GM19372 (cell line): Measurements from ENCODE around the gene ZNF628.
"Not testable (repeated sequence)": the region's sequence is repeated elsewhere in the genome, so short reads cannot be mapped to it uniquely, and the experiment has no call there.

Experiments
- ATAC-seq: cut with Tn5 transposase; IDR thresholded peaks from one replicate; pipeline ENCODE4 v1.9.1; 2021; ENCODE audit warnings: mild to moderate bottlenecking, low read depth, moderate library complexity; ENCODE audit not compliant: unreplicated experiment

Gene ZNF628

GRCh38 chr19:55476100-55476775 lies at the start of gene ZNF628:
Gene ZNF628 (plus strand): TSS chr19:55476617. CDS start chr19:55479911, 3,294 bp downstream.
- ATAC-seq: peak; percentile 88

- ATAC-seq: no peak
Observed at GRCh38 chr19:55431183-55431582, 45.2 kb upstream of the ZNF628 start.

DNA sequence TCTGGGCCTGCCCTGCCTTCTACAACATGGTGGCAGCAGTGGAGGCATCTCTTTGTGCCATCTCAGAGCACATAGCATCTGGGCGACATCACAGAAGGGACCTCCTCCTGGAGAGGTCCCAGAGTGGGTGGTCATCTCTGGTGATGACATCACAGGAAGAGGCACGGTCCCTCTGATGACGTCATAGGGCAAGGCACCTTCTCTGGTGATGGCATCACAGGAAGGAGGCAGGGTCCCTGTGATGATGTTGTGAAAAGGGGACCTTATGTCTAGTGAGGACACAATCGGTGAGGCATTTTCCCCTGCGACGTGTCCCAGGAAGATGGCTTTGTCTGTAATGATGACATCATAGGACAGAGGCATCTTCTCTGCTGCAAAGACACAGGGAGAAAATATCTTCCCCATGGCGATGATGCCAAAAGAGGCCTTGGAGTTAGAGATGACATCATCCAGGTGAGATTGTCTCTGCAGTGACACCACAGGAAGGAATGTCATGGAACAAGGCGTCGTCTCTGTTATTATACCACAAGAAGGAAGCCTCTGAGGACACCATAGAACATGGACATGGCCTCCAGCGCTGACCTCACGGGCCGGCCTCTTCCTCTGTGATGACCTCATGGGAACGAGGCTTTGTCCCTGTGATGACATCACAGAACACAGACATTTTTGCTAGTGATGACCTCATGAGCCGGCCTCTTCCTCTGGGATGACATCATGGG lies 44.0 kb upstream of the ZNF628 start:
- ATAC-seq: no peak

DNA sequence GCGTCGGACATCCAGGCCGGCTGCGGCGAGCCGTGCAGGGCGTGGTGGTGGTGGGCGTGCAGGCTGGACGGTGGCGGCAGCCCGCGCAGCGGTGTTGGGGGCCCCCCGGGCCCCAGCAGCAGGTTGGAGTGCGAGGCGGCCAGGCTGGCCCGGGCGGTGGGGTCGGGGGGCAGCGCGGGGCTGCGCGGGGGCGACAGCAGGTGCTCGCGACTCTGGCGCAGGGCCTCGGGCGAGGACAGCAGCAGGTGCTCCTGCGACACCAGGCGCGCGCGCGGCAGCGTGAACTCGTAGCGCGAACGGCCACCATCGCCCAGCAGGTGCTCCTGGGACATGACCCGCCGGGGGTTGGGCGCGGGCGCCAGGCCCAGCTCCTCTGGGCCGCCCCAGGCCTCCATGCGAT lies 43.1 kb upstream of the ZNF628 start:
- no peak for ATAC-seq

DNA sequence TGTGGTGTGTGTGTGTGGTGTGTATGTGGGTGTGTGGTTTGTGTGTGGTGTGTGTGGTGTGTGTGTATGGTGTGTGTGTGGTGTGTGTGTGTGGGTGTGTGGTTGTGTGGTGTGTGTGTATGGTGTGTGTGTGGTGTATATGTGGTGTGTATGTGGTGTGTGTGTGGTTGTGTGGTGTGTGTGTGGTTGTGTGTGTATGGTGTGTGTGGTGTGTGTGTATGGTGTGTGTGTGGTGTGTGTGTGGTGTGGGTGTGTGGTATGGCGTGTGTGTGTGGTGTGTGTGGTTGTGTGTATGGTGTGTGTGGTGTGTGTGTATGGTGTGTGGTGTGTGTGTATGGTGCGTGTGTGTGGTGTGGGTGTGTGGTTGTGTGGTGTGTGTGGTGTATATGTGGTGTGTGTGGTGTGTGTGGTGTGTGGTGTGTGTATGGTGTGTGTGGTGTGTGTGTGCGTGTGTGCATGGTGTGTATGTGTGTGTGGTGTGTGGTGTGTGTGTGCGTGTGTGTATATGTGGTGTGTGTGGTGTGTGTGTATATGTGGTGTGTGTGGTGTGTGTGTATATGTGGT lies 42.0 kb upstream of the ZNF628 start:
- ATAC-seq: no peak

GRCh38 chr19:55435020-55435419 lies 41.4 kb upstream of the ZNF628 start:
- ATAC-seq: no peak

GRCh38 chr19:55436847-55437246 lies 39.6 kb upstream of the ZNF628 start:
- ATAC-seq: no peak

GRCh38 chr19:55437410-55437809 lies 39.0 kb upstream of the ZNF628 start:
- no peak for ATAC-seq

DNA sequence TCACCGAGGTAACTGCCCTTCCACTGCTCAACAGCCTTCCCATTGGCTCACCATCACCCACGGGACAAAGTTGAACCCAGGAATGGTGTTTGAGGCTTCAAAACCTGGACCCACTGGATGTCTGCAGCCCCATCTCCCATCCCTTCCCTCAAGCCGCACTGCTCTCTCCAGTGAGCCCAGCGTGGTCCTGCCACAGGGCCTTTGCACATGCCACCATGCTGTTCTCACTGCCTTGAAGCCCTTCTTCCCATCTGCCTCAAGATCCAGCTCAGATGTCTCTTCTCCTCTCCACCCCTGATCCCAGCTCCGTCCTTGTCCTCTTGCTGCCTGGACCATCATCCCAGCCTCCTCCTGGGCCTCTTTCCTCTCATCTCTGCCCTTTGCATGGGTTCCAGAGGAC lies 37.4 kb upstream of the ZNF628 start:
- no peak for ATAC-seq

DNA sequence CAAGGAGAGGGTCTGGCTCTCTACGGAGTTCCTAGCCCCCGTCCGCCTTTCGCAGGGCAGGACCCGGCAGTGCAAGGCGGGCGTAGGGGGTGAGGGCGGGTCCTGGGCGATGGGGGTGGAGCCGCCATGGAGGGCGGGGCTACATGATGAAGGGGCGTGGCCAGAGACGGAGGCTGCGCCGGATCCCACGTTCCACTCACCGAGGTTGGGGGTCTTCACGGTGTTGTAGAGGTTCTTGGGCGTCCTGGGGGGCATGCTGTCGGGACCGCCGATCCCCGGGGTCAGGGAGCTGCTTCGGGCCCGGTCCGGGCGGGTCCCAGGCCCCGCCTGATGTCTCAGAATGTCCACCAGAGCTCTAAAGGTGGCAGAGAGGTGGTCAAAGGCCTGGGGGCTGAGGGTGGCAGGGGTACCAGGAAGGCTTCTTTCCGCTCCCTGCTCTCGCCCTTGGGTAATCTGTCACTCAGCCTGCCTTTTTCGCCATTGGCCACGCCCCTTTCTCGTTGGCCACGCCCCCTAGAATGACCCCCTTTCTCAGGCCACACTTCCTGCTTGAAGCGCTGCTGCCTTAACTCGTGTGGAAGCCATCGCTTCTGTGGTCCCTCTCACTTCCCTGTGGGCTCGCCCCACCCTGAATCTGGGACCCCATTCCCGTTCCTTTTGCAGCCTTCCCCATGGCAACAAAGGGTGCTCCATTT lies 35.9 kb upstream of the ZNF628 start:
- ATAC-seq: no peak

GRCh38 chr19:55441319-55441691 lies 35.1 kb upstream of the ZNF628 start:
- no peak for ATAC-seq

DNA sequence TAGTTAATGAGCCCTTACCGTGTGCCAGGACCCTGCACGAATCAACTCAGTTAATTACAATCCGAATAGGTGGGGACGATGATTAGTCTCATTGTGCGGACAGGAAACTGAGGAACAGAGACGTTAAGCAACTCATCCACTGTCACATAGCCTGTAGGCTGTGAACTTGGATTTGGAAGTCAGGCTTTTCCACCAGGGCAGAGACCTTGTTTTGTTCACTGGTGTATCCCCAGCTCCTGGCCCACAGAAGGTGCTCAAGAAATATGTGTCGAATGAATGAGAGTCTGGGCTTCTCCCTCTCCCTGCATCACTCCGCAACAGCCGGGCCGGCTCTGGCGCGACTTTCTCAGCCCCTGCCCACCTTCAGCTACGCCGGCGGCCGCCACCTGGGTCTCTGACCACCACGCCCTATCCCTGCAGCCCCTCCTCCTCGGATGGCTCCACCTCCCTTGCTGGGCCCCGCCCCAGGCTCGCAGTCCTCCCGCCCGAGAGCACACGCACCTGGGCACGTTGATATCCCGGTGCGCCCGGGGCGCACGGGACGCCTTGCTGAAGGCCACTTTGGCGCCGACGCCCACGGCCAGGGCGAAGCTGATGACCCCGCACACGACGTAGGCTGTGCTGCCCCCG lies 34.6 kb upstream of the ZNF628 start:
- no peak for ATAC-seq

DNA sequence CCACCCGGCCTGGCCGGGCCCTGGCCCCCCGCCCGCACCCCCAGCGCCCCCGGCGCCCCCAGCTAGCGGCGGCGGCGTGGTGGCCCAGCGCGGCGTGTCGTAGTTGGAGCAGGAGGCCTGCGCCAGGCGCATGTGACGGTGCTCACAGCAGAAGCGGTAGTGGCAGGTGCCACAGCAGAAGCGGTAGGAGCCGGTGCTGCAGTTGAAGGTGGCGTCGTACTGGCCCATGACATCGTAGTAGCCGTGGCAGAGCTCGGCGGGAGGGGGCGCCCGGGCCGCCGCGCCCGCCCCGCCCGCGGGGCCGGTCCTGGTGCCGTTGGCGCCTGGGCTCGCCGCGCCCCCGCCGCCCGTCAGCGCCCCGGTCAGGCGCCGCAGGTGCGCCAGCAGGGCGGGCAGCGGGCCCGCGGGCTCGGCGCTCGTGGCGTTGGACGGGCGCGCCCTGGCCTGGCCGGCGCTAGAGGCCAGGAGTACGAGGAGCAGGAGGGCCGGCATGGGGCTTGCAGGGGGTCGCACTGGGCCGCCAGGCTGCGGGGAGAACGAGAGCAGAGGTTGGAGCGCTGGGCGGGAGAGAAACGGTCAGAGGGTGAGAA lies 34.0 kb upstream of the ZNF628 start:
- no peak for ATAC-seq

GRCh38 chr19:55443045-55443823 lies 33.2 kb upstream of the ZNF628 start, which contains the start of gene SHISA7:
Gene SHISA7 (minus strand): TSS chr19:55443300. CDS start chr19:55442863, 437 bp downstream.
- no peak for ATAC-seq

DNA sequence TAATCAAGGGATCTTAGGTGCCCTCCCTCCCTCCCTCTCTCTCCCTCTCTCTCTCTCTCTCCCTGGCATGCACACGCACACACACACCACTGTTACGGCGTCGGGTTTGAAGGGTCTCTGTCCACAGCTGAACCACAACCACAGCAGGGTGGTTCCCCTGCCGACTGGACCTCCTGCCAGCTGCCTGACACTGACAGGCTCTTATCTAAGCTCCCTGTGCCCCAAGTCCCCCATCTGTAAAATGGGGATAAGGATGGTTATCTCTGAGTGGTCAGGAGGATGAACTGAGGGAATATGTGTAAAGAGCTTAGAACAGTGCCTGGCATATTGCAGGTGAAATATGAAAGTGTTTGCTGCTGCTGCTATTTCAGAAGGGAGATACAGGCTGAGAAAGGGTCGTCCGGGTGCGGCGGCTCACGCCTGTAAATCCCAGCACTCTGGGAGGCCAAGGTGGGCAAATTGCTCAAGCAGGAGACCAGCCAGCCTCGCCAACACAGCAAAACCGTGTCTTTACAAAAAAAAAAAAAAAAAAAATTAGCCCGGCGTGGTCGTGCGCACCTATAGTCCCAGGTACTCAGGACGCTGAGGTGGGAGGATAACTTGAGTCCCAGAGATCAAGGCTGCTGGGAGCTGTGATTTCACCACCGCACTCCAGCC lies 32.5 kb upstream of the ZNF628 start:
- no peak for ATAC-seq

DNA sequence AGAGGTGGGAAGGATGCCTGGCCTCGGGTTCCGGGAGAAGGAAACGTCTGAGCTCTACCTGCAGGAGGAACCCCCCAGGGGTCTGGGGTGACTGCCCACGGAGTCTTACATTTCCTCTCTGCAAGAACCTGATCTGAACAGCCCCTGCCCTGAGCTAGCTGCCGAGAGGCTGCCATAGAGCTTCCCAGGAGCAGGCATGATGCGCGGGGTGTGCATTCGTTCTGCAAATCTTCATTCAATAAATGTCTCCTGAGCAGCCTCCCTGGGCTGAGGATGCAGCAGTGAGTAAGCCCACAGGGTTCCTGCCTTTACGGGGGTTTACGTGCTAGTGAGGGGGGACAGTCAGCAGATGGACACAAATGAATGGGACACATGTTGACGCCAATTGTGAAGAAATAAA lies 31.8 kb upstream of the ZNF628 start:
- ATAC-seq: no peak

DNA sequence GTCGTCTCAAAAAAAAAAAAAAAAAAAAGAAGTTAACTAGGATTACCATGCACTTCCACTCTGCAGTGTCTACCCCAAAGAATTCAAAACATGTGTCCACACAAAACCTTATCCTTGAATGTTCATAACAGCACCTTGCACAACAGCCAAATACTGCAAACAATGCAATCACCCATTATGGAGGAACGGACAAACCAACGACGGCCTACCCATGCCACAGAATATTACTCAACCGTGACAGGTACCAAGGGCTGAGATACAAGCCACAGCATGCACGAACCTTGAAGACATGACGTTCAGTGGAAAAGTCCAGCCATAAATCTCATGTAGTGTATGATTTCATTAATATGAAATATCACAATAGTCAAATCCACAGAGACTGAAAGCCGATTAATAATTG lies 30.4 kb upstream of the ZNF628 start:
- no peak for ATAC-seq

DNA sequence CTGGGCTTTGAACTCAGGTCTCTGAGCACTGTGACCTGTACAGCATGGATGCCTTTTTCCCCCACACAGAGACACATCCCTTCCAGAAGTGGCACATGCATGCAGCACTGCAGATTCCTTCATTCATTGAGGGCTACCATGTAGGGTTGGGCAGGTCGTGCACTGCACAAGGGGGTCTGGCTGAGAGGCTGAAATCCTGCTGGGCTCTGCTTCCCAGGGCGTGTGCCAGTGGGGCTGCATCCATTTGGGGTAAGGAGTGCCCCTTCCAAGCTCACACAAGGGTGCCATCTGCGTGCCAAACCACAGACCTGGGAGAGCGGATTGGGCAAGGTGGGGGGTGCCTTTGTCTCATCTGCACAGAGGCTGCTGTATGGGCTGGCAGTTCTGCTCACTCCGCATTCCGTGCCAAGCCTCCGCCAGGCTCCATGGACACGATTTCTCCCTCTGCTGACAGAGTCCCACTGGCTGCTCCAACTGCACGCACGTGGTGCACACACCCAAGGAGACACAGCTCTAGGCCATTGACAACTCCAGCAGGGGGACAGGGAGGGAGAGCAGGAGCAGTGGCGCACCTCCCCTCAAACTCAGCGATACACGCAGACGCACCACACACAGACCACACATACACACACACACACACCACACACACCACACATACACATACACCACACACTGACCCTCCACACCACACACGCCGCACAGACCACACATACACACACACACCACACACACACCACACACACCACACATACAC lies 28.8 kb upstream of the ZNF628 start:
- no peak for ATAC-seq

- ATAC-seq: not testable (repeated sequence)
Observed at GRCh38 chr19:55448175-55448490, 28.3 kb upstream of the ZNF628 start.
